ENCODE results near the gene CDK19. TPM values are rescaled to one million over a fixed set of nuclear protein-coding genes. Genes with fewer than 3 reads are reported as not detected.
A peak's percentile ranks its signal among the peaks of the same experiment; 100 is the strongest.

Gene CDK19
- total and polyA plus RNA-seq, 2 of the 13 experiments (the other 11 are each of a cell fraction or from before 2014, with no cell fraction given): 13.4 to 27.0 TPM

DNA sequence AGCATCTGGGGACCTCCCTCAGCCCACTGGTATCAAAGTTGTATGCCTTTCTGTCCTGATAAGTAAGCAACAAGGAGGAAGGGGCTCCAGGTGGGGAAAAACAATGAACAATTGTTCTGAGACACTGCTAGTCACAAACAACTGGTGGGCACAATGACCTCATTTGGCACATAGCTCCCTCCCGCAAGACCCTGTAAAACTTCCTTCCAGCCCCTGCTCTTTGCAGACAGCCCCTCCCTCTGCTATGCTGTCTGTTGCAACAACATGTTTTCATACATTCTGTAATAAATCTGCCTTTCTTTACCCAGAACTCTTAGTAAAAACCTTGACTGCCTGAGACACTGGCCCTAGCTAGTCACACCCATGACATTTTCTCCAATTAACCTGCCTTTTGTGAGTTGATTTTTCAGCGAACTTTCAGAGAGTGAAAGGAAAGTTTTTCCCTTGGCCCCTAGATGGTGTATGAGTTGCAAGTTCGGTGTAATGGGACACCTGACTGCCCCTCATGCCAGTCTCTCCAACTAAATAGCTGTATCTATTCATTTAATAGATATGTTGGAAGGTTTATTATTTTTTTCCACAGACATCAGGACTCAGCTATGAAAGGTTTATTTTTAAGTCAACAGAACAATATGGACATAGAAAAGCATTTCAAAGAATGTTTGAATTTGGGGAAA is 196.5 kb downstream of the CDK19 start (continued):
- TF ChIP-seq SOX13 (IDR thresholded peaks at IDR 0.05) (no peak), SOX13 (CRISPR knock-in tag; conservative IDR thresholded peaks at IDR 0.05 in 1 of 2, IDR thresholded peaks at IDR 0.05 in 1 of 2) (peak in 1 of 2 experiments; percentile 58; a peak in 2 of 4 replicates), BCL6 (CRISPR knock-in tag; IDR thresholded peaks at IDR 0.05) (no peak), EP300 (IDR thresholded peaks at IDR 0.05; ENCODE audit: low read depth in 2 of 2, low read length in 2 of 2) (peak in 1 of 2 experiments; percentile 52; a peak in 1 of 4 replicates), EP300 (CRISPR knock-in tag; IDR thresholded peaks at IDR 0.05; ENCODE audit: borderline replicate concordance) (no peak), PHF8 (CRISPR knock-in tag; IDR thresholded peaks at IDR 0.05) (no peak), SALL2 (CRISPR knock-in tag; IDR thresholded peaks at IDR 0.05) (no peak), ZNF678 (CRISPR knock-in tag; IDR thresholded peaks at IDR 0.05) (no peak), RARA (CRISPR knock-in tag; IDR thresholded peaks at IDR 0.05) (no peak), ZNF546 (CRISPR knock-in tag; conservative IDR thresholded peaks at IDR 0.05) (no peak), ZNF20 (CRISPR knock-in tag; IDR thresholded peaks at IDR 0.05) (no peak), ZNF317 (CRISPR knock-in tag; IDR thresholded peaks at IDR 0.05) (0 out of 2 replicates have a peak, but pooled peaks have one; percentile 32), ZKSCAN8 (CRISPR knock-in tag; IDR thresholded peaks at IDR 0.05; ENCODE audit: borderline replicate concordance) (no peak), TAF15 (IDR thresholded peaks at IDR 0.05; ENCODE audit: low read depth, low read length, poor library complexity, severe bottlenecking) (no peak), STAG1 (CRISPR knock-in tag; IDR thresholded peaks at IDR 0.05) (peak; percentile 59), ZSCAN25 (CRISPR knock-in tag; IDR thresholded peaks at IDR 0.05) (no peak), U2AF2 (IDR thresholded peaks at IDR 0.05; ENCODE audit: low read depth, low read length) (no peak), RBM22 (optimal IDR thresholded peaks at IDR 0.05; ENCODE audit: low read length) (no peak), ZFP36L2 (CRISPR knock-in tag; IDR thresholded peaks at IDR 0.05) (no peak), ZFP82 (CRISPR knock-in tag; IDR thresholded peaks at IDR 0.05; ENCODE audit: borderline replicate concordance) (0 out of 2 replicates have a peak, but pooled peaks have one; percentile 17), ZMAT3 (CRISPR knock-in tag; conservative IDR thresholded peaks at IDR 0.05) (no peak), SOX5 (CRISPR knock-in tag; IDR thresholded peaks at IDR 0.05; ENCODE audit: borderline replicate concordance) (peak; percentile 33; the same call in 1 of the 2 replicates), SMC3 (IDR thresholded peaks at IDR 0.05; ENCODE audit: low read length) (peak; percentile 26; the same call in 1 of the 2 replicates), ZNF343 (CRISPR knock-in tag; IDR thresholded peaks at IDR 0.05) (no peak), RCOR2 (CRISPR knock-in tag; IDR thresholded peaks at IDR 0.05) (no peak)
- TF ChIP-seq, protein P1, sequence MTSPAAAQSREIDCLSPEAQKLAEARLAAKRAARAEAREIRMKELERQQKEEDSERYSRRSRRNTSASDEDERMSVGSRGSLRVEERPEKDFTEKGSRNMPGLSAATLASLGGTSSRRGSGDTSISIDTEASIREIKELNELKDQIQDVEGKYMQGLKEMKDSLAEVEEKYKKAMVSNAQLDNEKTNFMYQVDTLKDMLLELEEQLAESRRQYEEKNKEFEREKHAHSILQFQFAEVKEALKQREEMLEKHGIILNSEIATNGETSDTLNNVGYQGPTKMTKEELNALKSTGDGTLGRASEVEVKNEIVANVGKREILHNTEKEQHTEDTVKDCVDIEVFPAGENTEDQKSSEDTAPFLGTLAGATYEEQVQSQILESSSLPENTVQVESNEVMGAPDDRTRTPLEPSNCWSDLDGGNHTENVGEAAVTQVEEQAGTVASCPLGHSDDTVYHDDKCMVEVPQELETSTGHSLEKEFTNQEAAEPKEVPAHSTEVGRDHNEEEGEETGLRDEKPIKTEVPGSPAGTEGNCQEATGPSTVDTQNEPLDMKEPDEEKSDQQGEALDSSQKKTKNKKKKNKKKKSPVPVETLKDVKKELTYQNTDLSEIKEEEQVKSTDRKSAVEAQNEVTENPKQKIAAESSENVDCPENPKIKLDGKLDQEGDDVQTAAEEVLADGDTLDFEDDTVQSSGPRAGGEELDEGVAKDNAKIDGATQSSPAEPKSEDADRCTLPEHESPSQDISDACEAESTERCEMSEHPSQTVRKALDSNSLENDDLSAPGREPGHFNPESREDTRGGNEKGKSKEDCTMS (CRISPR knock-in tag; conservative IDR thresholded peaks at IDR 0.05): no peak
- TF ChIP-seq, protein P2, sequence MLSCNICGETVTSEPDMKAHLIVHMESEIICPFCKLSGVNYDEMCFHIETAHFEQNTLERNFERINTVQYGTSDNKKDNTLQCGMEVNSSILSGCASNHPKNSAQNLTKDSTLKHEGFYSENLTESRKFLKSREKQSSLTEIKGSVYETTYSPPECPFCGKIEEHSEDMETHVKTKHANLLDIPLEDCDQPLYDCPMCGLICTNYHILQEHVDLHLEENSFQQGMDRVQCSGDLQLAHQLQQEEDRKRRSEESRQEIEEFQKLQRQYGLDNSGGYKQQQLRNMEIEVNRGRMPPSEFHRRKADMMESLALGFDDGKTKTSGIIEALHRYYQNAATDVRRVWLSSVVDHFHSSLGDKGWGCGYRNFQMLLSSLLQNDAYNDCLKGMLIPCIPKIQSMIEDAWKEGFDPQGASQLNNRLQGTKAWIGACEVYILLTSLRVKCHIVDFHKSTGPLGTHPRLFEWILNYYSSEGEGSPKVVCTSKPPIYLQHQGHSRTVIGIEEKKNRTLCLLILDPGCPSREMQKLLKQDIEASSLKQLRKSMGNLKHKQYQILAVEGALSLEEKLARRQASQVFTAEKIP (CRISPR knock-in tag; IDR thresholded peaks at IDR 0.05; ENCODE audit: borderline replicate concordance): no peak
- TF ChIP-seq, protein P3, sequence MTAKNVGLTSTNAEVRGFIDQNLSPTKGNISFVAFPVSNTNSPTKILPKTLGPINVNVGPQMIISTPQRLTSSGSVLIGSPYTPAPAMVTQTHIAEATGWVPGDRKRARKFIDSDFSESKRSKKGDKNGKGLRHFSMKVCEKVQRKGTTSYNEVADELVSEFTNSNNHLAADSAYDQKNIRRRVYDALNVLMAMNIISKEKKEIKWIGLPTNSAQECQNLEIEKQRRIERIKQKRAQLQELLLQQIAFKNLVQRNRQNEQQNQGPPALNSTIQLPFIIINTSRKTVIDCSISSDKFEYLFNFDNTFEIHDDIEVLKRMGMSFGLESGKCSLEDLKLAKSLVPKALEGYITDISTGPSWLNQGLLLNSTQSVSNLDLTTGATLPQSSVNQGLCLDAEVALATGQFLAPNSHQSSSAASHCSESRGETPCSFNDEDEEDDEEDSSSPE (CRISPR knock-in tag; IDR thresholded peaks at IDR 0.05): no peak

All from HepG2 (cell line).